ELF-1 (cell line): ENCODE results near the gene PTPRM.

Experiments used
- DNase-seq: peaks from one replicate; pipeline ENCODE4 v3.0.0-alpha.2; 2016; ENCODE audit warnings: low read depth, low spot score

Gene PTPRM

GRCh38 chr18:8001711-8002301, 434.7 kb downstream of the PTPRM start:
- no peak for DNase-seq

GRCh38 chr18:8003878-8004675, 437.0 kb downstream of the PTPRM start:
- no peak for DNase-seq

GRCh38 chr18:8004792-8005191, 437.7 kb downstream of the PTPRM start:
- no peak for DNase-seq

GRCh38 chr18:8005870-8006569, 438.9 kb downstream of the PTPRM start:
- no peak for DNase-seq

DNA sequence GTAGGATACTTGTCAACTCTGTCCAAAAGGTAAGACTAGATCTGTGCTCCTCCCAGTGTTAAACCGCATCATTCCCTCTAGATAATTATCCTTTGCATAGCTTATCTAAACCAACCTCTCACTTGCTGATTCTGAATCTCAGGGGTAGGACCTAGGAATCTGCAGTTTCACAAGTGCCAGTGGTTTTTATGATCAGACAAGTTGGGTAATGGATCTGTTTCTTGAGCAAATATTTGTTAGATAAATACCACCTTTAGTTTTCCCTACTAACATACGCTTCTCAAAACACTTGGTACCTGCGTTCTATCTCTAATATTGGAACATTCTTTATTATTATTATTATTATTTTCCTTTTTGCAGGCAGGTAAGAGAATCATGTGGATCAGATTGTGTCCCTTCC, 439.9 kb downstream of the PTPRM start:
- DNase-seq: no peak

- no peak for DNase-seq
Observed at GRCh38 chr18:8008033-8008432, 440.9 kb downstream of the PTPRM start.

DNA sequence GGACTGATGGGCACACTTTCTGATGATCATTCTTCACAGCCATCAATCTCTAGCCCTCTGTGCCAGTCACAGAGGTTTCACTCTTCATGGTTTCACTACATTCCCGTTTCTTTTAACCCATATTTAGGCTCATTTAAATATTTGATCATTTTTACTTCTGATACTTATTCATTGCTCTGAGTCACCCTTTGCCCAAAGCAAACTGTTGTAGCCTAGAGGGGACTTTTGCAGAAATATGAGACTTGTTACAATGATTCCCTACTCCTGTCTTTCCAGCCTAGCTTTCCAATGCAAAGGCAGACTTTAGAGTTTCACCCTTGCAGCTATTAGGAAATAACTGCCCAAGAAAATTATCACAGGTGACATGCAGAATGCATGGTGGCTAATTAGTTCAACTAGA, 444.2 kb downstream of the PTPRM start:
- no peak for DNase-seq

GRCh38 chr18:8011906-8012305, 444.8 kb downstream of the PTPRM start:
- DNase-seq: no peak

- DNase-seq: no peak
Observed at GRCh38 chr18:8018701-8019331, 451.7 kb downstream of the PTPRM start.

DNA sequence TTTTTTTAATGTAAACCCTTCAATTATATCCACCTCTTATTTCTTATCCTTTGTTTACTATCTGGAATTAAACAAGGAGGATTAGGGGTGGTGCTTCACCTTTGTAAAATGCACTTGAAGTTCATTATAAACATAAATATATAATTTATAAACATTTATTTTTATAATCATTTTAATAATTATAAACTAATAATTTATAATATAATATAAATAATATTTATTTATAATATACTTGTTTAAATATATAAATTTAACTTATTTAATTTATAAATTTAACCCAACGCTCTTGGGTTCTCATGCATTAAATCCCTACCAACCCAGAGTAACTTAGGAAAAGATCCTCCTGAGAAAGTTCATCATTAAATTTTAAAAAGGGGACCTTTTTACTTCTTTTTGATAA, 452.5 kb downstream of the PTPRM start:
- no peak for DNase-seq

DNA sequence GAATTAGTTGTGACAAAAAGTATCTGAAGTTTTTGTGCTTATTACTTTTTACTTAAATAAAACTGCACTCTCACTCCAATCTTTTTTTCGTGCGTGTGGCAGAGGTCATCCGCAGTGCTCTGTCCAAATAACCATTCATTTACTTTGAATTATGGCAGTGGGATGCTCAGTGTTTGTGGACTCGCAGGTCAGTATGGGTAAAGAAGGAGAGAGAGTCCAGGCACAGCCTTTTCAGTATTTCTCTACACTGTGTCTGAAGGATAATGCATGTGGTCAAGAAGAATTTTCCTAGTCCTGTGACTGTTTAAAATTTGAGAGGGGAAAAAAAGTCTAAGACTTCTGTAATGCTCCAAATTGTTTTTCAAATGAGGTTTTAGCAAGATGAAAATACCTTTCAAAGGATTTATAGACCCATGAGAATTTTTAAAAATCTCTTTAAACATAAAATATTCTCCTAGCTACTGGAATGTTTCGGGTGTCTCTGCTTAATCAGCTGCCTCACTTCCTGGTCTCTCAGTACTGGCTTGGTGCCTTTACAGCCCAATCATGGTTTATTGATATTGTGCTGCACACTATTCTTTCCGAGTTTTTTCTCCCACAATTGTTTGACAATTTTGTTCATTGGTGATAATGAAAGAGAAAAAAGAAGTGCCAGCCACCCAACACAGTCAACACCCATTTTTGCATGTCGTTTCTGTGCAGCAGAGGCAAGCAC, 453.2 kb downstream of the PTPRM start:
- DNase-seq: no peak

- DNase-seq: peak; percentile 10
Observed at GRCh38 chr18:8029061-8029460, 461.9 kb downstream of the PTPRM start.

DNA sequence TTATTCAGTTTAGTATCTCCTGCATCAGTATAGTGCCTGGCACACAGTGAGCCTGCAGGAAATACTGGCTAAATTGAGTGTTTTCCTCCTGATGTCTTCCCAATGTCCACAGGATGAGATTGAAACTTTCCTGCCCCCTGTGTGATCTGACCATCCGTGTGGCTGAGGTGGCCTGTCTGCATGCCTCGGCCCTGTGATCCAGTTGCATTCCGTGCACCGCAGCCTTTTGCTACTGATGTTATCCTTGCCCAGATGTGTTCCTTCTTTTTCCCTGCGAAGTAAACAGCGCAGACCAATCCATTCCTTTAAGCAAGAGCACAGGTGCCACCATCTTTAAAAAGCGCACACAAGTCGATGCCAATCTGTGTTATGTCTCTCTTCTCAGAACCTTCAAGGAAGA, 462.6 kb downstream of the PTPRM start:
- DNase-seq: no peak

- no peak for DNase-seq
Observed at GRCh38 chr18:8030201-8030600, 463.1 kb downstream of the PTPRM start.

DNA sequence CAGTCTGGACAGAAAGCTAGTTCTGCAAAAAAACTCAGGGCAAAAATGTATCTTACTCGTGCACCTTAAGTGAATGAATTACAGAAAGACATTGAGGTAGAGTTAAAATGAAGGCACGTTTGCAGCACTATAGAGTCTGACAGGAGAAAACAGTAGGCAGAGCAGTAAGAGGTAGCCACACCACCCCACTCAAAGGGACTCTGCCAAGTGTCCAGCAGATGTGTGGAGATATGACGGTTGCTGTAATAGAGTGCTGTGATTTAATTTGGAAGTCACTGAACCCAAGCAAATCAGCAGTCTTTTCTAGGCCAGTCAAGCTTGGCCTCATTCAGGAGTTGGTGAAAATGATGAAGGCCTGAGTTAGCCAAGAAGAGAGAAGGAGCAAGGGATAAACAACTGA, 464.4 kb downstream of the PTPRM start:
- no peak for DNase-seq

GRCh38 chr18:8034674-8035073, 467.6 kb downstream of the PTPRM start:
- DNase-seq: no peak

DNA sequence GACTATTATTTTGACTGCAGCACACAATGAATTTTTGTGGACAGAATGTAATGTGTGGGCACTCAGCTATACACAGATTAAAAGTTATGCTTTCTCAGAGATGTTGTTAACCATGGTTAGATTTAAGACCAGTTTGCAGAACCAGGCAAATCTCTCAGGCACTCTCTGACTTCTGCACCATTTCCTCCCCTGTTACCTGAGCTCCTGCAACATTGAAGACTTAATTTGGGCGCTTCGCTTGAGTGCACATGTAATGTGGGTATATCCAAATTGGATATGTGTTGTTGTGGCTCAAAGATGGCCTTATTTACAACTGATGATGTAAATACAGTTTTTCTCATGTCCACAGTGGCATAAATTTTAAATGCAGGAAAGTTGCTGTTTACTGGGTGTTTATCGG, 469.4 kb downstream of the PTPRM start:
- no peak for DNase-seq

DNA sequence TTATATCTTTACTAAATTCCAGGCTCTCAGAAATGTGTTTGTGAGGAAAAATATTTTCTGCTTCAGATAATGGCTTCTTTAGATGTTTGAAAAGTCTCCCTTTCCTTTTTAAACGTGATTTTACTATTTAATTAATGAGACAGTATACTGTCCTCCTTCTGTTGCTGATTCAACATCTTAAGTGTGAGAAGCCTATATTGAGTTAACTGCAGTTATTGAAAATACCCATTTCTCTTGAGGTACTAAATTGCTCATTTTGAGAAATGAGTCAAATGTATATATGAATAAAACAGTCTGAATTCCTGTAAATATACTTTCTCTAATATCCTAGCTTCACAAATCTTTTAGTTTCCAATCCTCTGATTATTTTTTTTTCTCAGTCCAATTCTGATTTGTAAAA, 470.2 kb downstream of the PTPRM start:
- no peak for DNase-seq

DNA sequence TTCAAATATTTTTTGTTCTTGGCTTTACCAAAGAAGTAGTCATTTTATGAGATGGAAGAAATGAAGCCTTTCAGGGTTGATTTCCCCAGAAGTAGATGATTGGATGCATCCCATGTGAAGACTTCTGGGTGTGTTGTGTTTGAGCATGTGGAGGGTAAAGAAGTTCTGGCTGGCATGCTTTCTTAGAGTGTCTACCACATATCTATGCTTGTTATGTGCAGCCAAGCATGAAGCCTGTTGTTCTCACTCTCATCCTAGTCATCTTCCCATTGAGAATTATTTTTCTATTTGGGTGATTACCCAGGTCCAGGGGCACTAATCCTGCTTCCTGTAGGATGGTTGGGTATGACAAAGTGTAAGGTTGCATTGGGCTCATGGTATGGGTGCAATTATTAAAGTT, 472.9 kb downstream of the PTPRM start:
- DNase-seq: no peak

- no peak for DNase-seq
Observed at GRCh38 chr18:8041526-8042111, 474.5 kb downstream of the PTPRM start.

DNA sequence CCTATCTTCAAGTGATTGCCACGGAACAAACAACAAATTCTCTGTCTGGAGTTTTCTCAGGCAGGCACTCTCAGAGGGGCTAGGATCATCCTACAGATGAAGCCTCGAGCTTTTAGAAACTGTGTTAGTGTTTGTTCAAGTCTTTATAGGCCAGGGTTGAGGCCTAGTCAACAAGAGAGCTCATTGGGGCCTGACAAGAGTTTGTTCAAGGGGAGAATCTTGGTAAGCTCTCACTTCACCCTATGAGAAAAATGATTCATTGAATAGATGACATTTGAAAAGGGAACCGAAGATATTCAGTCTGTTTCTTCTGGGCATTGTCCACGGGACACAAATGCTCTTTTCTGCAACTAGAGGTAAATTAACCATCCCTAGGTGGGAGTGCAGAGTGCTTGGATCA, 476.9 kb downstream of the PTPRM start:
- no peak for DNase-seq
